ENCODE data around the gene WDFY3. TPM values are rescaled to one million over a fixed set of nuclear protein-coding genes. Genes with fewer than 3 reads are reported as not detected.
A peak's percentile ranks its signal among the peaks of the same experiment; 100 is the strongest.

Gene WDFY3
- total and polyA plus RNA-seq, 8 donors = 5.3 to 53.0 (median 29.6) TPM

DNA sequence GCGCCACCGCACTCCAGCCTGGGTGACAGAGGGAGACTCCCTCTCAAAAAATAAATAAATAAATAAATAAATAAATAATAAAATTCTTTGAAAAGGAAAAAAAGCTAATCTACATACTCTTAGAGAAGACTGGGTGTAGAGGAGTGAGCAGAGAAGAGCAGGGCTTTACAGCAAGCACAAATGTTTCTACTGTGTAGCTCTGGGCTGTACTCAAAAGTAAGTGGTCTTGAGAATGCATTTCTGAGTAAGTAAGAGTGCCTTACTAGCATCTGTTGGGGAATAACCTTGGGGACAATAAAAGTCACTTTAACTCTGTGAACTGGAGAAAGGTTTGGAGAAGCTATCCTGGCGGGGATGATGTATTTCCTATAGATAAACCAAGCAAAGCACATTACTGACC lies 185.8 kb downstream of the WDFY3 start:
- WGBS, 2 donors = 95 to 100% methylated on average over 3 of the region's 3 CpGs
- TF ChIP-seq, protein P1, sequence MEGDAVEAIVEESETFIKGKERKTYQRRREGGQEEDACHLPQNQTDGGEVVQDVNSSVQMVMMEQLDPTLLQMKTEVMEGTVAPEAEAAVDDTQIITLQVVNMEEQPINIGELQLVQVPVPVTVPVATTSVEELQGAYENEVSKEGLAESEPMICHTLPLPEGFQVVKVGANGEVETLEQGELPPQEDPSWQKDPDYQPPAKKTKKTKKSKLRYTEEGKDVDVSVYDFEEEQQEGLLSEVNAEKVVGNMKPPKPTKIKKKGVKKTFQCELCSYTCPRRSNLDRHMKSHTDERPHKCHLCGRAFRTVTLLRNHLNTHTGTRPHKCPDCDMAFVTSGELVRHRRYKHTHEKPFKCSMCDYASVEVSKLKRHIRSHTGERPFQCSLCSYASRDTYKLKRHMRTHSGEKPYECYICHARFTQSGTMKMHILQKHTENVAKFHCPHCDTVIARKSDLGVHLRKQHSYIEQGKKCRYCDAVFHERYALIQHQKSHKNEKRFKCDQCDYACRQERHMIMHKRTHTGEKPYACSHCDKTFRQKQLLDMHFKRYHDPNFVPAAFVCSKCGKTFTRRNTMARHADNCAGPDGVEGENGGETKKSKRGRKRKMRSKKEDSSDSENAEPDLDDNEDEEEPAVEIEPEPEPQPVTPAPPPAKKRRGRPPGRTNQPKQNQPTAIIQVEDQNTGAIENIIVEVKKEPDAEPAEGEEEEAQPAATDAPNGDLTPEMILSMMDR (IDR thresholded peaks at IDR 0.05) = no peak
- no peak for FAIRE-seq
- peaks cover 0 to 35% (median 10%) of the 10 kb centered on the region in 3 donors for H3K36me3 ChIP-seq
- intact Hi-C loops (cut with DNase I) = no loop called here
- no peaks in the 10 kb centered on the region for H3K4me1 ChIP-seq
- H3K4me3 ChIP-seq = no peak overlapping the region
- DNase-seq = no peak
- H3K9me3 ChIP-seq = no peaks in the 10 kb centered on the region
- H3K27me3 ChIP-seq = no peaks in the 10 kb centered on the region
- no peak overlapping the region for H3K27ac ChIP-seq
- ATAC-seq = no peak

DNA sequence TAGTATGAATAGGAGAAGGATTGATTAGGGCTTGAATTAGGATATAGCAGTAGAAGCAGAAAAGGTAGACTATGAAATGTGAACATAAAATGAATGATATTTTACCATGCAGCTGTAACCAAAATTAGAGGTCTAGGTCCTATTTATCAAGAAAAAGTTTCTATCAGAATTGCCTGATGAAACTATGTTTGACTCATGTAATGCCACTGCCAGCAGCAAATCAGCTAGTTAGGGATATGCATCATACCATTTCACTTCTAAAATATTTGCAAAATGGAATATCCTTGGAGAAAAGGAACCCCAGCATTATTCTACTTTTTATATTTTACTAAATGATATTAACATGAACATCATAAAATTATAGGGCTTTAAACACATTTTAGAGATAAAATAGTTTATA lies 188.4 kb downstream of the WDFY3 start:
- no peak for FAIRE-seq

DNA sequence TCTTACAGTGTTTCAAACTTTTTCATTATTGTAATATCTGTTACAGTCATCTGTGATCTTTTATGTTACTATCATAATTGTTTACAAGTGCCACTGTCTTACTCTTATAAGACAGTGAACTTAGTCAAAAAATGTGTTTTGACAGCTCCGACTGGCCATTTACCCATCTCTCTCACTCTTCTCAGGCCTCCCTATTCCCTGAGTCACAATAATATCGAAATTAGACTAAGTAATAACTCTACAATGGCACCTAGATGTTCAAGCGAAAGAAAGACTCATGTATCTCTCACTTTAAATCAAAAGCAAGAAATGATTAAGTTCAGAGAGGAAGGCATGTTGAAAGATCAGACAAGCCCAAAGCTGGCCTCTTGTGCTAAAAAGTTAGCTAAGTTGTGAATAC lies 199.3 kb downstream of the WDFY3 start:
- WGBS, 2 donors = 90 to 91% methylated on average over 3 of the region's 3 CpGs
- no peak for ATAC-seq
- Histone ChIP-seq H3K4me1 (no peaks in the 10 kb centered on the region), H3K36me3 (no peaks in the 10 kb centered on the region), H3K27me3 (no peaks in the 10 kb centered on the region), H3K9me3 (no peaks in the 10 kb centered on the region), H3K27ac (no peak overlapping the region), H3K4me3 (no peak overlapping the region)
- no peak for DNase-seq
- no peak for FAIRE-seq
- TF ChIP-seq, protein P1 (IDR thresholded peaks at IDR 0.05) = no peak
- intact Hi-C loops (cut with DNase I) = no loop called here

More for the DNA sequence above, 188.4 kb downstream of the WDFY3 start:
- ATAC-seq (no peak), DNase-seq (no peak)
- intact Hi-C loops (cut with DNase I) = no loop called here
- Histone ChIP-seq H3K4me1 (no peaks in the 10 kb centered on the region), H3K27me3 (no peaks in the 10 kb centered on the region), H3K27ac (no peak overlapping the region), H3K9me3 (no peaks in the 10 kb centered on the region), H3K4me3 (no peak overlapping the region), H3K36me3 (peaks cover 0 to 40% (median 6%) of the 10 kb centered on the region in 3 donors)
- TF ChIP-seq, protein P1 (IDR thresholded peaks at IDR 0.05) = no peak

DNA sequence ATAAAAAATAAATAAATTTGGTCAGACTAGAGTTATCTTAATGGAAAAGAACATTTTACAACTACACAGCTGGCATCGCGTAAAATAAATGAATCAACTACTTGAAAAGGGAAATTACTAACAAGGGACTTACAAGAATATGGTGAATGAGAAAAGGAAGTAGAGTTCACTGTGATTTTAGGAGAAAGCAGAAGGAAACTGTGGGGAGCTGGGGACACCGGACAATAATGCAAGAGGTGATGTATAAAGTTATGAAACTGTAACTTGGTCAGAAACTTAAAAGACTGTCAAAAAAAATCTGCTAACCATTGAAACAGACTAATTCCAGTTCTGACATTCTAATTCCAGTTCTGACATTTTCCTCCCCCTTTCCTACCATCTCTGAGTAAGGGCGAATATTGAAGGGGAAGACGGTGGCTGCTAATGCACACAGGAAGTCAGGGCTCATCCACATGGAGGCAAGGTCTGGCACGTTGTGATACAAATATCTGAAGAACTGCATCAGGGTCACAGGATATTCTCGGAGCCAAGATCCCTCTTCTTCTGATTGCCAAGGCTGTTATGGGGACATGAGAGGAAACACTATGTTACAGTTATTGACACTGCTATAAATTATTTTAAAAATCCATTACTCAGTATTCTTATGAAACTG lies 213.0 kb downstream of the WDFY3 start:
- DNase-seq = no peak
- TF ChIP-seq, protein P1 (IDR thresholded peaks at IDR 0.05) = no peak

DNA sequence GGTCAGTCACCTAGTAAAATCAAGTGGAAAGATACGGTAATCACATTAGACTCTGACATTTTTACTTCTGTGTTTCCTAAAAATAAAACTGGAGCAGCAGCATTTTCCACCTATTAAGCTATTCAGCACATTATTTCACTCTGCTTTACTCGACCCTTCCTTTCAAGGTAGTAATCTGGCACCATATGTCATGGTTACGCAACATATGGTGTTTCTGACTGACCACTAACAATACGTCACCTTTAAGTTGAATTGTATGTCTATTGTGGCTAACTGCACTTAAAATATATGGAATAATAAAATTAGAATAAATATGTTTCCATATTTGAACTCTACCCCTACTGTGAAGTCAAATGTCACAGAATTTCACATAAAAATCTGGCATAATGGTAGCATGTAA lies 214.8 kb downstream of the WDFY3 start:
- H3K27me3 ChIP-seq = no peaks in the 10 kb centered on the region
- H3K9me3 ChIP-seq = no peaks in the 10 kb centered on the region
- FAIRE-seq = no peak
- no peak overlapping the region for H3K27ac ChIP-seq
- H3K36me3 ChIP-seq = peaks cover 3 to 40% (median 9%) of the 10 kb centered on the region in 3 donors
- DNase-seq = no peak
- H3K4me1 ChIP-seq = no peaks in the 10 kb centered on the region
- 77 to 81% methylated on average over 4 of the region's 4 CpGs for WGBS, 2 donors
- no peak overlapping the region for H3K4me3 ChIP-seq
- TF ChIP-seq, protein P1 (IDR thresholded peaks at IDR 0.05) = no peak
- ATAC-seq = no peak
- intact Hi-C loops (cut with DNase I) = loop anchor here in 1 of 3 donors (10.0 kb wide), 1 partner anchor 213 kb away; the partner anchor contains the start of gene WDFY3

More for the DNA sequence above, 213.0 kb downstream of the WDFY3 start:
- no peaks in the 10 kb centered on the region for H3K27me3 ChIP-seq
- H3K27ac ChIP-seq = no peak overlapping the region
- intact Hi-C loops (cut with DNase I) = loop anchor here in 1 of 3 donors (10.0 kb wide), 1 partner anchor 211 kb away; the partner anchor contains the start of gene WDFY3
- no peak overlapping the region for H3K4me3 ChIP-seq
- ATAC-seq (peak in 2 of 4 donors; percentile 43 to 47), FAIRE-seq (peak; percentile 34)
- WGBS, 2 donors = 68 to 70% methylated on average over 7 of the region's 7 CpGs
- no peaks in the 10 kb centered on the region for H3K4me1 ChIP-seq
- H3K36me3 ChIP-seq = peaks cover 3 to 40% (median 9%) of the 10 kb centered on the region in 3 donors
- no peaks in the 10 kb centered on the region for H3K9me3 ChIP-seq
